Karpas-422 (cell line): ENCODE measurements around the gene TPSG1. TPM values are rescaled to one million over a fixed set of nuclear protein-coding genes. Genes with fewer than 3 reads are reported as not detected.
"Not testable (repeated sequence)": the region's sequence is repeated elsewhere in the genome, so short reads cannot be mapped to it uniquely, and the experiment has no call there.

ENCODE experiments used
- DNase-seq: peaks from one replicate; pipeline ENCODE4 v3.0.0-alpha.2; 2015
- H2AFZ ChIP-seq: fragments of 200-600 bp; sonication (generic); 2 replicates; pipeline ENCODE4 v1.6.1; 2014; ENCODE audit warnings: antibody characterized with exemption, low read length, mixed read lengths
- H3K27ac ChIP-seq: fragments of 200-600 bp; sonication (generic); 2 replicates; pipeline ENCODE4 v1.5.1; 2014; ENCODE audit warnings: mild to moderate bottlenecking, low read length, moderate library complexity
- H3K27me3 ChIP-seq: fragments of 200-600 bp; sonication (generic); 2 replicates; pipeline ENCODE4 v1.6.1; 2014; ENCODE audit warnings: low read length, mixed read lengths
- H3K36me3 ChIP-seq: fragments of 200-600 bp; sonication (generic); 2 replicates; pipeline ENCODE4 v1.6.1; 2014; ENCODE audit warnings: low read length, mixed read lengths; ENCODE audit not compliant: insufficient read depth
- H3K4me1 ChIP-seq: fragments of 200-600 bp; sonication (generic); 2 replicates; pipeline ENCODE4 v1.6.1; 2014; ENCODE audit warnings: mild to moderate bottlenecking, low read length, mixed read lengths
- H3K4me2 ChIP-seq: fragments of 200-600 bp; sonication (generic); 2 replicates; pipeline ENCODE4 v1.6.1; 2014; ENCODE audit warnings: low read length, low read depth, mild to moderate bottlenecking; ENCODE audit not compliant: poor library complexity, severe bottlenecking
- H3K4me3 ChIP-seq: fragments of 200-600 bp; sonication (generic); 2 replicates; pipeline ENCODE4 v1.5.1; 2014; ENCODE audit warnings: mild to moderate bottlenecking, antibody characterized with exemption, low read length, mixed read lengths
- H3K79me2 ChIP-seq: fragments of 200-600 bp; sonication (generic); 2 replicates; pipeline ENCODE4 v1.6.1; 2014; ENCODE audit warnings: mild to moderate bottlenecking, low read length, mixed read lengths
- H3K9ac ChIP-seq: fragments of 200-600 bp; sonication (generic); 2 replicates; pipeline ENCODE4 v1.6.0; 2014; ENCODE audit warnings: low read length
- H3K9me2 ChIP-seq: fragments of 200-600 bp; sonication (generic), shearing (Covaris generic); replicated peaks from 2 replicates; pipeline ENCODE4 v1.6.0; 2014; ENCODE audit warnings: mild to moderate bottlenecking, low read length, moderate library complexity; ENCODE audit not compliant: insufficient read depth
- H3K9me3 ChIP-seq: fragments of 300-700, 200-600 bp; sonication (generic); 2 replicates; pipeline ENCODE4 v1.6.1; 2014; ENCODE audit warnings: low read length, mixed read lengths
- H4K20me1 ChIP-seq: fragments of 200-600 bp; sonication (generic); 2 replicates; pipeline ENCODE4 v1.6.1; 2014; ENCODE audit warnings: mild to moderate bottlenecking, antibody characterized with exemption, low read length, low read depth; ENCODE audit not compliant: insufficient read depth
- total RNA-seq: library from RNA; depleted of rRNA; stranded (reverse); fragments of >200 nt; shearing (Covaris generic); gene quantifications from 2 replicates; pipeline ENCODE4 v1.2.3, GENCODE V29; 2014; ENCODE audit warnings: low replicate concordance

The TPSG1 gene
- total RNA-seq, 1 experiment from 2014 or later, result not detected

GRCh38 chr16:1259760-1260068 is 34.6 kb upstream of the TPSG1 start:
- Histone ChIP-seq H3K9me3 (no peaks in the 10 kb centered on the region), H3K27ac (no peak overlapping the region), H3K36me3 (no peaks in the 10 kb centered on the region), H3K4me3 (no peak overlapping the region), H3K9me2 (no peaks in the 10 kb centered on the region), H3K9ac (no peak overlapping the region), H3K79me2 (no peaks in the 10 kb centered on the region), H3K4me2 (no peak overlapping the region), H4K20me1 (peaks cover 13% of the 10 kb centered on the region; the same call in 1 of the 2 replicates), H3K4me1 (peaks cover 26% of the 10 kb centered on the region), H3K27me3 (no peaks in the 10 kb centered on the region), H2AFZ (no peak overlapping the region)
- DNase-seq, result no peak

GRCh38 chr16:1258906-1259759 is 34.1 kb upstream of the TPSG1 start:
- Histone ChIP-seq H3K9me3 (no peaks in the 10 kb centered on the region), H3K79me2 (no peaks in the 10 kb centered on the region), H3K27ac (no peak overlapping the region), H3K27me3 (no peaks in the 10 kb centered on the region), H3K9ac (no peak overlapping the region), H3K4me3 (no peak overlapping the region), H4K20me1 (peaks cover 13% of the 10 kb centered on the region; the same call in 1 of the 2 replicates), H3K4me2 (no peak overlapping the region), H3K36me3 (no peaks in the 10 kb centered on the region), H2AFZ (no peak overlapping the region), H3K4me1 (peaks cover 26% of the 10 kb centered on the region), H3K9me2 (no peaks in the 10 kb centered on the region)
- DNase-seq, result no peak

- Histone ChIP-seq H3K4me3 (no peak overlapping the region), H3K4me1 (peaks cover 26% of the 10 kb centered on the region), H3K27ac (no peak overlapping the region), H3K27me3 (no peaks in the 10 kb centered on the region), H3K4me2 (no peak overlapping the region), H3K9me3 (no peaks in the 10 kb centered on the region), H2AFZ (no peak overlapping the region), H4K20me1 (peaks cover 13% of the 10 kb centered on the region; the same call in 1 of the 2 replicates), H3K36me3 (no peaks in the 10 kb centered on the region), H3K9ac (no peak overlapping the region), H3K79me2 (no peaks in the 10 kb centered on the region), H3K9me2 (no peaks in the 10 kb centered on the region)
- DNase-seq, result peak; percentile 53
Observed at GRCh38 chr16:1258225-1258600, 33.1 kb upstream of the TPSG1 start.

GRCh38 chr16:1257561-1258224 is 32.6 kb upstream of the TPSG1 start:
- H3K4me1 ChIP-seq, result peaks cover 26% of the 10 kb centered on the region
- H3K9ac ChIP-seq, result no peak overlapping the region
- no peaks in the 10 kb centered on the region for H3K27me3 ChIP-seq
- H3K4me2 ChIP-seq, result no peak overlapping the region
- no peak for DNase-seq
- peaks cover 13% of the 10 kb centered on the region; the same call in 1 of the 2 replicates for H4K20me1 ChIP-seq
- H3K9me3 ChIP-seq, result no peaks in the 10 kb centered on the region
- H3K9me2 ChIP-seq, result no peaks in the 10 kb centered on the region
- H3K27ac ChIP-seq, result no peak overlapping the region
- H2AFZ ChIP-seq, result no peak overlapping the region
- no peaks in the 10 kb centered on the region for H3K79me2 ChIP-seq
- no peaks in the 10 kb centered on the region for H3K36me3 ChIP-seq
- no peak overlapping the region for H3K4me3 ChIP-seq

- Histone ChIP-seq H3K27ac (no peak overlapping the region), H3K4me1 (peaks cover 26% of the 10 kb centered on the region), H4K20me1 (peaks cover 13% of the 10 kb centered on the region; the same call in 1 of the 2 replicates), H3K4me2 (no peak overlapping the region), H3K36me3 (no peaks in the 10 kb centered on the region), H3K27me3 (no peaks in the 10 kb centered on the region), H2AFZ (no peak overlapping the region), H3K79me2 (no peaks in the 10 kb centered on the region), H3K9me3 (no peaks in the 10 kb centered on the region), H3K9ac (no peak overlapping the region), H3K4me3 (no peak overlapping the region), H3K9me2 (no peaks in the 10 kb centered on the region)
- DNase-seq, result no peak
Observed at GRCh38 chr16:1256874-1257322, 31.8 kb upstream of the TPSG1 start.

GRCh38 chr16:1256296-1256873 is 31.3 kb upstream of the TPSG1 start:
- H3K27ac ChIP-seq, DNase-seq, H2AFZ ChIP-seq, H3K27me3 ChIP-seq, H3K36me3 ChIP-seq, H3K9me2 ChIP-seq, H3K4me2 ChIP-seq, H3K4me3 ChIP-seq, H3K79me2 ChIP-seq, H3K9ac ChIP-seq, H3K9me3 ChIP-seq: not testable (repeated sequence)
- Histone ChIP-seq H4K20me1 (peaks cover 13% of the 10 kb centered on the region; the same call in 1 of the 2 replicates), H3K4me1 (peaks cover 21% of the 10 kb centered on the region)

GRCh38 chr16:1255276-1256122 is 30.4 kb upstream of the TPSG1 start, which contains the start of gene TPSD1:
TSS of gene TPSD1 (plus strand) at chr16:1256069. CDS start at chr16:1256281, 212 bp downstream.
- not testable (repeated sequence) for H3K9me3 ChIP-seq, H2AFZ ChIP-seq, H3K9me2 ChIP-seq, H3K27me3 ChIP-seq, DNase-seq, H3K4me3 ChIP-seq, H3K9ac ChIP-seq, H3K4me2 ChIP-seq, H3K79me2 ChIP-seq, H3K27ac ChIP-seq, H3K36me3 ChIP-seq
- Histone ChIP-seq H4K20me1 (peaks cover 11% of the 10 kb centered on the region; the same call in 1 of the 2 replicates), H3K4me1 (peaks cover 12% of the 10 kb centered on the region)
